ENCODE measurements around the gene SVOPL.

Gene SVOPL

DNA sequence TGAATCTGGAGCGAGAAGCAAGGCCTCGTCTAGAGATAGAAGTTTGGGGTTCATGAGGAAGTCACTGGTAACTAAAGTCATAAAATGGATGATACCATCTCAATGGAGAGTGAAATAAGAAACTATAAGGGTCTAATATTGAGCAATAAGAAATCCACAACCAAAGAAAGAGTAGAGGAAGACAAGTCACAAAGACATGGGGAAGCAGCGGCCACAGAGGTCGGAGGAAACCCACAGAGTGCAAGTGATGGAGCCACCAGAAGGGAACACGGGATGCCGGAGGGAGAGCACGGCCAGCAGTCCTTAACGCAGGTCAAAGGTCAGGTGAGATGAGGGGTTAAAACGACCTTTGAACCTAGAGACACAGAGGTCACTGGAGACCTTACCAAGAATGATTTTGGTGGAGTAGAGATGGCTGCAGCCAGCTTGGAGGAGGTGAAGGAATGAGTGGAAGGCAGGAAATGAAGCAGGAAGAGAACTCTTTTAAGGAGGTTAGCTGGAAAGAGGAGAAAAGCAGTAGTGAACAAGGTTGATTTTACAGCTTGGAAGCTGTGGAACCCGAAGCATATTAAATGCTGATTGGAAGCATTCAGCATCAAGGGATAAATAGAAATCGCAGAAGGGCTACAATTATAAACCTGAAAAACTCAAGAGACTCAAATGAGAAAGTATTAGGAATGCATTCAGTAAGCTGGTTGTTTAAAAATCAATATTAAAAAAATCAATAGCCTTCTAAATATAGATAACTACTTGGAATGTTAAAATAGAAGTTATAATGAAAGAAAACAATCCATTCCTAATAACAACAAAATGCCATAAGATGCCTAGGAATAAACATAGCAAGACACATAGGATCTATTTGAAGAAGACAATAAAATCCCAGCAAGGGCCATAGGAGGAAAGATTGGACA, 93.7 kb downstream of the SVOPL start:
- no peak for DNase-seq (ENCODE audit: low read depth in 2 of 2)

- no peak for DNase-seq (ENCODE audit: low read depth in 2 of 2)
These were observed 94.9 kb downstream of the SVOPL start for GRCh38 chr7:138606236-138606635.

DNA sequence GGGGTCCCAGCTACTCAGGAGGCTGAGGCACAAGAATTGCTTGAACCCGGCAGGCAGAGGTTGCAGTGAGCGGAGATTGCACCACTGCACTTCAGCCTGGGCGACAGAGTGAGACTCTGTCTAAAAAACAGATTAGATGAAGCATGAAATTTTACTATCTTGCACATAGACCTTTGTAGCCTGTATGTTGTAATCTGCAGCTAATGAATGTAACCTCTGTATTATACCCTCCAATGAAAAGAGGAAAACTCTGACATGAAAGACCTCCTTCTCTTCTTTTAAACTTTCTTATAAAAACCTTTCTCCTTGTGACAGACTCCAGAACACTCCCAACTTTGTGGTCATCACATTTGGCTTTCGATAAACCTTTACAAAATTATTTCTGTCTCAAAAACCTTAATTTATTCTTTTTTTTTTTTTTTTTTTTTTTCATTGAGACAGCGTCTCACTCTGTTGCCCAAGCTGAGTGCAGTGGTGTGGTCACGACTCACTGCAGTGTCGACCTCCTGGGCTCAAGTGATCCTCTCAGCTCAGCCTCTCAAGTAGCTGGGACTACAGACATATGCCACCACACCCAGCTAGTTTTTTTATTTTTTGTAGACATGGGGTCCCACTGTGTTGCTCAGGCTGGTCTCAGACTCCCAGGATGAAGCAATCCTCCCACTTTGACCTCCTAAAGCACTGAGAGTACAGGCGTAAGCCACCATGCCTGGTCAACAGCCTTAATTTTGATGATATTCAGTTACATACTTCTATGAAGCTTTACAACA, 97.4 kb downstream of the SVOPL start:
- no peak for DNase-seq (ENCODE audit: low read depth in 2 of 2)

DNA sequence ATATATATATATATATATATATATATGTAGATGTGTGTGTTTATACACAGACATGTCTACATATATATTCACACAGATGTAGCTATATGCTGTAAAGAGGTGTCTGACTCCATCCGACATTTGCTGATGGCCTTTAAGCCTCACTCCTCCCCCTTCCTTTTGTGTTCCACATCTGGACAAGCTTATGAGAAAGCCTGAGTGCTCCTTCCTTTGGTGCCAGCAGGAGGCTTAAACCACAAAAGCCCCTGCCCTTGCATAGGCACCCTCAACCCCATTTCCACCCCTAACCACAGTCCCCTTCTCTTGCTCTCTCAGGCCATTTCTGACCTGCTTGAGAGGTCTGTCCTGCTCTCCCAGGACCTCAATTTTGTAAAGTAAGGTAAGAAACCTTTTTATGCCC, 98.7 kb downstream of the SVOPL start:
- DNase-seq (ENCODE audit: low read depth in 2 of 2): no peak

DNA sequence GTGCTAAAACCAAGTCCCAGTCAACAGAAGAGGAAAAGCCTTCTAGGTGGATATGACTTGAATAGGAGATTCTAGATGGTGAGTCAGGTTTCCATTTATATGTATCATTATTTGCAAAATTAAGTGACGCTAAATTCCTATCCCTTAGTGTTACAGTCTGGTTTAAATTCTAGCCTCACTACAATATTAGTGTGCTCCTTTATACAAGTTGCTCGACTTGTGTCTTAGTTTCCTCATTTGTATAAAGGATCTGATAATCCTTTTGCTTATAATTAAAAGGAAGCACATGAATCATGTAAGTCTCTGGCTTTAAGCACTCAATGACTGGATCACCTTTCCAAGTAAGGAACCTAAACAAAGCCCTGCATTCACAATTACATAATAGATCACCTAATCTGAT, 105.7 kb downstream of the SVOPL start:
- no peak for DNase-seq (ENCODE audit: low read depth in 2 of 2)

- no peak for DNase-seq (ENCODE audit: low read depth in 2 of 2)
These were observed 111.0 kb downstream of the SVOPL start for GRCh38 chr7:138590154-138590553.

DNA sequence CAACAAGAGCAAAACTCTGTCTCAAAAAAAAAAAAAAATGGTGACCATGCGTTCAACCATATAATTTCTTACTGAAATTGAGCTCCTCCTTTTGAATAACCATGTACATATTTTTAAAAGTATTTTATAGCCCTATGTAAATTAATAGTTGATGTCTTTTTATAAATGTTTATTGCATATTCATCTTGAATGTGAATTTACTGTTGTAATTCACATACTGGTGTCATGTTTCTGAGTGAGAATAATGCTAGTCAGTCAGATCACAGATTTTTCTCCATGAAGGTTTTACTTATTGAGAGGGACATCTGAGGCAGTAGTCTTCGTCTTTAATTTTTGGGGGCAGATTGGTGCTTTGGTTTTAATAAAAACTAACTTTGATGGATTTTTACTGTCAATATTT, 112.2 kb downstream of the SVOPL start:
- no peak for DNase-seq (ENCODE audit: low read depth in 2 of 2)

DNA sequence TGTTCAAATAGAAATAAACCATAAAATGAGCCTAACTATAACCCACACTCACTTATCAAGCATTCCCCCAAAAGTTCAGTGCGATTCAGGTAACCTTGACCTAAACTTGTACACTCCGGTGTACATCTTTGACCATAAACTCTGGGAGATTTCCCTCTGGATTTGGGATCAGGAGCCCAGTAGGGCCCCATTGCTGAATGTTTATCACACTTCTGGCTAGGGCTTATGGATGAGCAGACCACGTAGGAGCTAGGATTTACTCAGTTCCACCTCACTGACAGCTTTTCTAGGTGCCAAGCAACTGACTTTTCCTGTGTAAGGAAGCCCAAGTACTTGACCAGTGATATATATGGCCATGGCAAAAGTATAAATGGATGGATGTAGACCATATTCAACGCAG, 113.7 kb downstream of the SVOPL start:
- no peak for DNase-seq (ENCODE audit: low read depth in 2 of 2)

DNA sequence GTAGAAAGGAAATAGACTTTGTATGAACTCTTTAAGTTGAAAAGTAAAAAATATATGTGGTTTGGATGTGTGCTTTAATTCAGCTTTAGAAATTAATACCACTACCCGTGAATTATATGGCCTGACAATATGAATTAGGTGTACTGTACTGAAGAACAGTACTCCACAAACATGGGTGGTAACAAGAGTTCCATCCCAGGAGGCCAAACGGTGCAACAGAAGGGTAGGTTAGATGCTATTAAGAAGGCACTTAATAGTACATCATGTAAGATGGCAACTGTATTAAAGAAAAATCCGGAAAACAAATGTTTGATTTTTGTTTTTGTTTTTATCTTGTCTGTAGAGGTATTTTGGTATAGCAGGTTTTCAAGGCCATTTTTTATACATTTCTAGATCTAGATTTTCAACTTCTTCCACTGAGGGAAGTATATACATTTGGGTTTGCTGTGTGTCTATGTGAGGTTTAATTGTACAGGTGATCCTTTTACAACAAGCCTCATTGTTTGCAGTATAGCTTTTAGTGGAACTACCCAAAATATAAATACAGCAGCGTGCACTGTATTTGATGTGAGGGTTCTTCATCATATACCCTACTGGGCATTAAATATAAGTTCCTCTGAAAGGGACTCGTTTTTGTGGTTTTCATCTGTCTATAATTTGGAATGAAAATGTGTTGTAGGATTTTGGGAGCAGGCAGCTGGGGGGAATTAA, 115.7 kb downstream of the SVOPL start:
- DNase-seq (ENCODE audit: low read depth in 2 of 2): no peak

GRCh38 chr7:138584696-138585095, 116.5 kb downstream of the SVOPL start:
- DNase-seq (ENCODE audit: low read depth in 2 of 2): no peak

DNA sequence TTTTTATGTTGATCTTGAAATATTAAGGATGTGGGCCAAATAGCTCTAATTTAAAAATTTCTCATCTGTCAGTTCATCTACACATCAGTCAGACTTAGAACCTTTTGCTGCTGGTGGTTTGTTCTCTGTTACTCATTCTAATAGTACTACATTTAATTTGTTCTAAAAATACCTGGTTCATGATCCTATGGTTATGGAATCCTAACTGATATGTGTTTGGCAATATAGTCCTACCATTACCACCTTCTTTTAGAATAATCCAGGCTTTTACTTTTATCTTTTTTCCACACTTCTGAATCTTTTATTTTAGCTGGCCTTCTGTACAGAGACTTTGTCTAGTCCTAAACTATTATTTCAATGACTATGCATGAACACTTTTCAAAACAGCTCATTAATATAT, 116.9 kb downstream of the SVOPL start:
- DNase-seq (ENCODE audit: low read depth in 2 of 2): no peak

DNA sequence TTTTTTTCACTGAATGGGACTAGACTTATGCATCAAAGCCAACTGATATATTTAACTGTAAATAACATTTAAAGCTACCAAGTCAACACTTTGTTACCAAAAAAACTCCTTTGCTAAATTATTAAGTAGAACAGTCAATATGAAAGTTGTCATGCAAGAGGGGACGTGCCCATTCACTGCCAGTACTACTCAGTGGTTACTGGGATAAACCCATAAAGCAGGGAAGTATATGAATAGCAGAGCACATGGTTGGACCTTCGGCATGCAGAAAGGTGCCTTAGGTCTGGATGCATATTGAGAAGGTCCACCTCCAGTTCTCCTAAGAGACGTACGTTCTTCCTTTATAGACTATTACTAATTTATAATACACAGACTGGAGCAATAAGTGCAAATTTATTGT, 120.1 kb downstream of the SVOPL start:
- no peak for DNase-seq (ENCODE audit: low read depth in 2 of 2)

- no peak for DNase-seq (ENCODE audit: low read depth in 2 of 2)
These were observed 121.5 kb downstream of the SVOPL start for GRCh38 chr7:138579671-138580070.

- DNase-seq (ENCODE audit: low read depth in 2 of 2): no peak
These were observed 122.0 kb downstream of the SVOPL start for GRCh38 chr7:138579136-138579535.

- no peak for DNase-seq (ENCODE audit: low read depth in 2 of 2)
These were observed 125.2 kb downstream of the SVOPL start for GRCh38 chr7:138575897-138576428.

- no peak for DNase-seq (ENCODE audit: low read depth in 2 of 2)
These were observed 127.4 kb downstream of the SVOPL start for GRCh38 chr7:138573741-138574140.

DNA sequence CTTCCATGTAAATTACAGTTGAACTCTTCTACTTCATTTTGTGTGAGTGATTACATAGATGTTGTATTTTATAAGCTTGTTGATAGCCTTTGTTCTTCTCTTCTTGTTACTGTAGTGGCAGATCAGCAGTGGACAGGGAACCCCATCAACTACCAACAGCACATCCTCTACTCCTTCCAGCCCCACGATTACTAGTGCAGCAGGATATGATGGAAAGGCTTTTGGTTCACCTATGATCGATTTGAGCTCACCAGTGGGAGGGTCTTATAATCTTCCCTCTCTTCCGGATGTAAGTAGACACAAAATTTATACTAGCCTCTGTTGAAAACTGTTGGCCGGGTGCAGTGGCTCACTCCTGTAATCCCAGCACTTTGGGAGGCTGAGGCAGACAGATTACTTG, 130.4 kb downstream of the SVOPL start:
- no peak for DNase-seq (ENCODE audit: low read depth in 2 of 2)

DNA sequence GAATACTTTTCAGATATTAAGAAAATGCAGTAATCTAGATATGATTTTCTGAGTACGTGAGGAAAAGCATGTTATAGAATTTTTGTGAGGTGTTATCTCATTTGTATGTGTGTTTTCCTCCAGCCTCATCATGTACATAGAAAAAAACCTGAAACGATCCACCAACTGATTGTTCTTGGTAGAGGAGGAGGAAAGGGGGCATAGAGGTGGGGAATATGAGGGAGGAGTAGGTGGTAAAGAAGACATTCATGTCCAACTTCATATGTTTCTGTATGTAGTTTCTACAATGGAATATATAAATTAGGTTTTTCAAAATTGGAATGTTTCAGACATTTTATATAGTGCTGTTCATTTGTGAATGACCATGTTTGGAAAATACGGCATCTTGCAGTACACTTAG, 131.7 kb downstream of the SVOPL start:
- DNase-seq (ENCODE audit: low read depth in 2 of 2): no peak

GRCh38 chr7:138568655-138569054, 132.5 kb downstream of the SVOPL start:
- DNase-seq (ENCODE audit: low read depth in 2 of 2): no peak

DNA sequence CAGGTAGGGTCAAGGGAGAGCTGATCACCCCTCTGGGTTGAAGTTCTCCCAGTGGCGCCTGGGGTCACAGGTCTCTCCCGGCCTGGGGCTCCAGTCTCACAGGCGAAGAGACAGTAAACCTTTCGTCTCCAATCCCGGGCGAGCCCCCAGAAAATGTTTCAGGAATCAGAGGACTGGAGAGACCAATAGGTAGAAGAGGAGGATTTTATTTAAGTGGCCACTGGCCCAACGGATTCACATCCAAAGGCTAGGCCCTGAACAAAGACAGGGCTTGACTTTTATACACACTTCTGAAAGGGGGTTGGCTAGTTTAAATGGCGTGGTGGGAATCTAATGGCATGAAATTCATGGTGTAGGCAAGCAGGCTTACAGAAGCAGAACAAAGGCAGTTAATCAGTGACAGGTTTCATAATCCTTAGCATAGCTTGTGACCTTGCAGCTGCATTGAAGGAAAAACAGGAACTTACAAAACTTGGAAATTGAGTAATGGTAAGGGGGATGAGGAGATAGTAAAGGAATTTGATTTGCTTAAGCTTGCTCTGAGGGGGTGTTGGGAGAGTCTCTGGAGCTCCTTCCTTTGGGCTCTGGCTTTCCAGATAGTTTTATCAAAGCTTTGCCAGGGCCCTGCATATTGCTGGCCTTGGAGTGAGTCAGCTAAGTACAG, 135.6 kb downstream of the SVOPL start:
- DNase-seq (ENCODE audit: low read depth in 2 of 2): no peak

DNA sequence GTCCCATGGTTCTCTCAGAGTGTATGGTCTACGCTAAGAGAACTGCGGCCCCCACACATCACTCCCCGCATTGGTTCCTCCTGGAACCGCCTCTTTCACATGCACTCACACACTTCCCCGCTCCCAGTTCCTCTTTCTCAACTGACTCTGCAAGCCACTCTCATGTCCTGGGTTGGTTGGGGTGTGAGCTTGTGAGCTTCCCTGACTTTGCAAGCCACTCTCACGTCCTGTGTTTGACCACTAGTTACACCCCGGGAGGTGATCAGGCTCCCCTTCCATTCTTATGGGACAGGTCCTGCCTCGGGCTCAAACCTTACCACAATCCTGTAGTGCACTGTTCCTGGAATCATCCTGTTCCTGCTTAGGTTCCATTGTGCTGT, 136.1 kb downstream of the SVOPL start:
- no peak for DNase-seq (ENCODE audit: low read depth in 2 of 2)

- no peak for DNase-seq (ENCODE audit: low read depth in 2 of 2)
These were observed 136.8 kb downstream of the SVOPL start for GRCh38 chr7:138564365-138564764.
